ENCODE results near the gene ADGRA1.

ADGRA1 gene

DNA sequence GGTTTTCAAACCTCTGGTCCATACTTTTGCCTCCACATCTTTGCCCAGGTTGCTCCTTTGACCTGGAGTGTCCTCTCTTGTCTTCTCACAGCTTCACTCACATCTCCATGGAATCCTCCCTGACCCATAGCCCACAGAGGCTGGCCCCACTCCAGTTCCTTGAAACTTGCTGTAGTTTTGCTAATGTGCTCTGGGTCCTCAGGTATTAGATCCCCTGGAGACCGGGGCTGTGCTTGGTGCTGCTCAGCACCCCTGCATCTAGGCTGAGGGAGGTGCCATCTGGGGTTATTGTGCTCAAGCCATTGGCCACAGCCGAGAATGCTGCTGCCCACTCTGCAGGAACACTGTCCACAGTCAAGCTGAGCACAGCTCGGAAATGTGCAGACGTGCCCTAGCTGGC lies 88.8 kb downstream of the ADGRA1 start:
- Histone ChIP-seq H3K4me3 (ENCODE audit: insufficient read depth, low read length, poor library complexity, severe bottlenecking) (no peak overlapping the region), H3F3A (ENCODE audit: insufficient read depth) (no peaks in the 10 kb centered on the region), H3K4me2 (ENCODE audit: low read depth, low read length, poor library complexity, severe bottlenecking) (no peak overlapping the region), H2AFZ (ENCODE audit: low read depth, low read length, severe bottlenecking) (no peak overlapping the region), H3K9me2 (replicated peaks; ENCODE audit: insufficient read depth, low read length) (no peaks in the 10 kb centered on the region), H4K20me1 (ENCODE audit: low read depth, low read length) (no peaks in the 10 kb centered on the region), H3K36me3 (ENCODE audit: low read length) (no peaks in the 10 kb centered on the region), H3K27me3 (ENCODE audit: low read length) (no peaks in the 10 kb centered on the region), H3K27ac (ENCODE audit: low read depth, low read length) (no peak overlapping the region), H3K9me3 (ENCODE audit: insufficient read depth, low read length) (peaks cover 12% of the 10 kb centered on the region; the same call in 1 of the 2 replicates), H3K9ac (ENCODE audit: low read length) (no peak overlapping the region), H3K79me2 (ENCODE audit: insufficient read depth, low read length) (no peaks in the 10 kb centered on the region)
- TF ChIP-seq, protein P1, sequence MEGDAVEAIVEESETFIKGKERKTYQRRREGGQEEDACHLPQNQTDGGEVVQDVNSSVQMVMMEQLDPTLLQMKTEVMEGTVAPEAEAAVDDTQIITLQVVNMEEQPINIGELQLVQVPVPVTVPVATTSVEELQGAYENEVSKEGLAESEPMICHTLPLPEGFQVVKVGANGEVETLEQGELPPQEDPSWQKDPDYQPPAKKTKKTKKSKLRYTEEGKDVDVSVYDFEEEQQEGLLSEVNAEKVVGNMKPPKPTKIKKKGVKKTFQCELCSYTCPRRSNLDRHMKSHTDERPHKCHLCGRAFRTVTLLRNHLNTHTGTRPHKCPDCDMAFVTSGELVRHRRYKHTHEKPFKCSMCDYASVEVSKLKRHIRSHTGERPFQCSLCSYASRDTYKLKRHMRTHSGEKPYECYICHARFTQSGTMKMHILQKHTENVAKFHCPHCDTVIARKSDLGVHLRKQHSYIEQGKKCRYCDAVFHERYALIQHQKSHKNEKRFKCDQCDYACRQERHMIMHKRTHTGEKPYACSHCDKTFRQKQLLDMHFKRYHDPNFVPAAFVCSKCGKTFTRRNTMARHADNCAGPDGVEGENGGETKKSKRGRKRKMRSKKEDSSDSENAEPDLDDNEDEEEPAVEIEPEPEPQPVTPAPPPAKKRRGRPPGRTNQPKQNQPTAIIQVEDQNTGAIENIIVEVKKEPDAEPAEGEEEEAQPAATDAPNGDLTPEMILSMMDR (IDR thresholded peaks at IDR 0.05; ENCODE audit: insufficient read depth, low read length, poor library complexity, severe bottlenecking) = no peak
- TF ChIP-seq EZH2phosphoT487 (conservative IDR thresholded peaks at IDR 0.05; ENCODE audit: low read length) = no peak

DNA sequence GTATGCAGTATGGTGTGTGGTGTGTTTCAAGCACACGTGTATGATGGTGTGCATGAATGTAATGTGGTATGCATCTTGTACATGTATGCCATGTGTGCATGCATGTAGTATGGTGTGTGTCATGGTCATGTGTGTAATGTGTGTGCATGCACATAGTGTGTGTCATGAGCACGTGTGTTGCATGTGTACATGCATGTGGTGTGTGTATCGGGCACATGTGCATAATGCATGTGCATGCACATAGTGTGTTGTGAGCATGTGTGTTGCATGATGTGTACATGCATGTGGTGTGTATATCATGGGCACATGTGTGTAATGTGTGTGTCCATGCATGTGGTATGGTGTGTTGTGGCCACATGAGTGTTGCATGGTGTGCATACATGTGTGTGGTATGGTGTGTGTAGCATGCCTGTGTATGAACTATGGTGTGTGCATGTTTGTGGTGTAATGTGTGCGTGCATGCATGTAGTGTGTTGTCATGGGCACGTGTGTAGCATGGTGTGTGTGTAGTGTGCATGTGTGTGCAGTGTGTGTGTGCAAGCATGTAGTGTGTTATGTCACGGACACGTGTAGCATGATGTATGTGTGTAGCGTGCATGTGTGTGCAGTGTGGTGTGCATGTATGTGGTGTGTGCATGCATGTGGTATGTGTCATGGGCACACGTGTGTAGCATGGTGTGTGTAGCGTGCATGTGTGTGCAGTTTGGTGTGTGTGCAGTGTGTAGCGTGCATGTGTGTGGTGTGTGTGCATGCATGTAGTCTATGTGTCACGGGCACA lies 89.8 kb downstream of the ADGRA1 start:
- Histone ChIP-seq H3K79me2 (ENCODE audit: insufficient read depth, low read length) (no peaks in the 10 kb centered on the region), H3K4me3 (ENCODE audit: insufficient read depth, low read length, poor library complexity, severe bottlenecking) (no peak overlapping the region), H4K20me1 (ENCODE audit: low read depth, low read length) (no peaks in the 10 kb centered on the region), H3K9ac (ENCODE audit: low read length) (no peak overlapping the region), H3K9me3 (ENCODE audit: insufficient read depth, low read length) (peaks cover 12% of the 10 kb centered on the region; the same call in 1 of the 2 replicates), H3K27ac (ENCODE audit: low read depth, low read length) (no peak overlapping the region), H2AFZ (ENCODE audit: low read depth, low read length, severe bottlenecking) (no peak overlapping the region), H3K36me3 (ENCODE audit: low read length) (no peaks in the 10 kb centered on the region), H3F3A (ENCODE audit: insufficient read depth) (no peaks in the 10 kb centered on the region), H3K4me2 (ENCODE audit: low read depth, low read length, poor library complexity, severe bottlenecking) (no peak overlapping the region), H3K9me2 (replicated peaks; ENCODE audit: insufficient read depth, low read length) (no peaks in the 10 kb centered on the region), H3K27me3 (ENCODE audit: low read length) (no peaks in the 10 kb centered on the region)
- no peak for TF ChIP-seq EZH2phosphoT487 (conservative IDR thresholded peaks at IDR 0.05; ENCODE audit: low read length)
- TF ChIP-seq, protein P1 (IDR thresholded peaks at IDR 0.05; ENCODE audit: insufficient read depth, low read length, poor library complexity, severe bottlenecking) = no peak

DNA sequence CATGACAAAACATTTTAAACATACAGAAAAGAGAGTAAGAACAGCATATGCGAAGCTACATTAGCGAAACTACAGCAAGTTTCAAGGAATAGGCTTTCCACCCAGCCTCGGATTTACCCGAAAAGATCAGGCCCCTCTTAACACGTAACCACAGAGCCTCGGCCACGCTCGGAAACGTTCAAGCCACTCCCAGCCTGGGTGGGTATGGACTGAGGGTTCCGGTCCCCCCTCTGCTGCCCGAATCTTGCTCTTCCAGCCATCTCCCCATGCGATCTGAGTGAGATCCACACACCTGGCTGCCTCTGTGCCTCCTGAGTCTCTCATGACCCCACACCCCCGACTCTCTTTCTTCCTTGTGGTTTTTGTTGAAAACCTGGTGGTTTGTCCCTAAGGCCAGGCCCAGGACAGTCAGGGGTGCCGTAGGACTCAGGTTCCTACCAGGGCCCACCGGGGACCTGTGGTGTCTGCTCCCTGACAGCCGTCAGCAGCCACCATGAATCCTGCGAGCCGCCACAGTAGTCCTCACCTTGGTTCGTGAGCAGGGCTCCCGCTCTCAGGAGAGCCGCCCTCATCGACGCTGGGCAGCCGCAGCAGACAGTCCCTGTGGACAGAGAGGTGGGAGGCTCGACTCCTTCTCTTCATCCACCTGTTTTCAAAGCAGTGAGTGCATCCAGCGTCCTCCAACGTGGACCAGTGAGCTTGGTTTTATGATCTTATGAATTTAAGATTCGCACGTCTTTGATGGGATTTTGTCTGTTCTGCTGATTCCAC lies 90.8 kb downstream of the ADGRA1 start:
- H3K79me2 ChIP-seq (ENCODE audit: insufficient read depth, low read length) = no peaks in the 10 kb centered on the region
- no peaks in the 10 kb centered on the region for H4K20me1 ChIP-seq (ENCODE audit: low read depth, low read length)
- peaks cover 12% of the 10 kb centered on the region; the same call in 1 of the 2 replicates for H3K9me3 ChIP-seq (ENCODE audit: insufficient read depth, low read length)
- no peak overlapping the region for H3K4me2 ChIP-seq (ENCODE audit: low read depth, low read length, poor library complexity, severe bottlenecking)
- no peaks in the 10 kb centered on the region for H3K27me3 ChIP-seq (ENCODE audit: low read length)
- no peak overlapping the region for H2AFZ ChIP-seq (ENCODE audit: low read depth, low read length, severe bottlenecking)
- no peaks in the 10 kb centered on the region for H3F3A ChIP-seq (ENCODE audit: insufficient read depth)
- no peaks in the 10 kb centered on the region for H3K36me3 ChIP-seq (ENCODE audit: low read length)
- H3K9me2 ChIP-seq (replicated peaks; ENCODE audit: insufficient read depth, low read length) = no peaks in the 10 kb centered on the region
- no peak for TF ChIP-seq EZH2phosphoT487 (conservative IDR thresholded peaks at IDR 0.05; ENCODE audit: low read length)
- TF ChIP-seq, protein P1 (IDR thresholded peaks at IDR 0.05; ENCODE audit: insufficient read depth, low read length, poor library complexity, severe bottlenecking) = no peak
- H3K4me3 ChIP-seq (ENCODE audit: insufficient read depth, low read length, poor library complexity, severe bottlenecking) = no peak overlapping the region
- no peak overlapping the region for H3K27ac ChIP-seq (ENCODE audit: low read depth, low read length)
- H3K9ac ChIP-seq (ENCODE audit: low read length) = no peak overlapping the region
